GM12875 (cell line): ENCODE measurements around the gene OSBPL1A.

Experiments
- H3K4me3 ChIP-seq: one replicate; pipeline ENCODE4 v1.5.1; 2011; ENCODE audit warnings: low read depth, low read length, control low read depth
- TF ChIP-seq, protein P1 (sequence below): IDR thresholded peaks from 2 replicates; pipeline ENCODE4 v1.5.1; 2011; ENCODE audit warnings: low read depth, mild to moderate bottlenecking, control low read depth, inconsistent platforms, low read length, moderate library complexity, borderline replicate concordance; ENCODE audit not compliant: insufficient read depth

Gene OSBPL1A

DNA sequence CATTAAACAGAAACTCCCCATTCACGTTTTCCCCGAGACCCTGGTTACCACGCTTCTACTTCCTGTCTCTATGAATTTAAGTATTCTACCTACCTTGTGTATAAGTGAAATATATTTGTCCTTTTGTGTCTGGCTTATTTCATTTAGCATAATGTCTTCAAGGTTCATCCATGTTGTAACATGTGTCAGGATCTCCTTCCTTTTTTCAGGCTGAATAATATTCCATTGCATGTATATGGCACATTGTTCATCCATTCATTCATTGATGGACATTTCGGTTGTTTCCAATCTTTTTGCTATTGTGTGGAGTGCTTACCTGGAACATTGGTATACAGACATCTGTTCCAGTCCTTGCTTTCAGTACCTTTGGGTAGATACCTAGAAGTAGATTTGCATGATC, 276.9 kb downstream of the OSBPL1A start:
- TF ChIP-seq, protein P1, sequence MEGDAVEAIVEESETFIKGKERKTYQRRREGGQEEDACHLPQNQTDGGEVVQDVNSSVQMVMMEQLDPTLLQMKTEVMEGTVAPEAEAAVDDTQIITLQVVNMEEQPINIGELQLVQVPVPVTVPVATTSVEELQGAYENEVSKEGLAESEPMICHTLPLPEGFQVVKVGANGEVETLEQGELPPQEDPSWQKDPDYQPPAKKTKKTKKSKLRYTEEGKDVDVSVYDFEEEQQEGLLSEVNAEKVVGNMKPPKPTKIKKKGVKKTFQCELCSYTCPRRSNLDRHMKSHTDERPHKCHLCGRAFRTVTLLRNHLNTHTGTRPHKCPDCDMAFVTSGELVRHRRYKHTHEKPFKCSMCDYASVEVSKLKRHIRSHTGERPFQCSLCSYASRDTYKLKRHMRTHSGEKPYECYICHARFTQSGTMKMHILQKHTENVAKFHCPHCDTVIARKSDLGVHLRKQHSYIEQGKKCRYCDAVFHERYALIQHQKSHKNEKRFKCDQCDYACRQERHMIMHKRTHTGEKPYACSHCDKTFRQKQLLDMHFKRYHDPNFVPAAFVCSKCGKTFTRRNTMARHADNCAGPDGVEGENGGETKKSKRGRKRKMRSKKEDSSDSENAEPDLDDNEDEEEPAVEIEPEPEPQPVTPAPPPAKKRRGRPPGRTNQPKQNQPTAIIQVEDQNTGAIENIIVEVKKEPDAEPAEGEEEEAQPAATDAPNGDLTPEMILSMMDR = no peak
- H3K4me3 ChIP-seq = no peak overlapping the region

DNA sequence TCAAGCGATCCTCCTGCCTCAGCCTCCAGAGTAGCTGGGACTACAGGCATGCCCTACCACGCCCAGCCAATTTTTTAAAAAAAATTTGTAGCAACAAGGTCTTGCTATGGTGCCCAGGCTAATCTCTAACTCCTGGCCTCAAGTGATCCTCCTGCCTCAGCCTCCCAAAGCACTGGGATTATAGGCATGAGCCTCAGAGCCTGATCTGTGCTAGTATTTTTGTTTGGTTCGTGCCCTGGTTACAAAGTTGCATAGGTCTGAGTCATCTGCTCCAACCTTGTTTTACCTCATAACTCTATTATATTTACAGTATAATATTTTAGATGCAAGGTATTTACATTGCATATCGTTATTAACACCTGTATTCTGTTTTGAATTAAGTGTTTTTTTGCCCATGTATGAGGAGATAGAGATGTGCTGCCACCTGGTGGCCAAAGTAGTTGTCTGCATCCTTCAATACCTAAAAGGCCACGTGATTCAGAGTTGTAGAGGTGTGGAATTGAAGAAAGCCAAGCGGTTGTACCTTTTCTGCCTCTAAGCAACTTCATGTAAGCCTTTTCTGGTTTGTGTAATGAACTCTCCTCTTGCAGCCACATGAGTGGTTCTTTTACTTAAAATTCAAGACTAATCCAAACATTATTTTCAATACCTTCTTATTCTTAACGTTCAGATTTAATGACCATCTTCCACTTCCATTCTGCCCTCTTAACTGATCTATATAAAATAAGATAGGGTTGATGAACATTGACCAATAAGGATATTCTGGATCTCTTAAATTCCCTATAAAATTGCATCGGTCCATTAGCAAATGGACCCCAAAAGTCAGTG, 278.7 kb downstream of the OSBPL1A start:
- TF ChIP-seq, protein P1 = peak; percentile 61
- H3K4me3 ChIP-seq = no peak overlapping the region

DNA sequence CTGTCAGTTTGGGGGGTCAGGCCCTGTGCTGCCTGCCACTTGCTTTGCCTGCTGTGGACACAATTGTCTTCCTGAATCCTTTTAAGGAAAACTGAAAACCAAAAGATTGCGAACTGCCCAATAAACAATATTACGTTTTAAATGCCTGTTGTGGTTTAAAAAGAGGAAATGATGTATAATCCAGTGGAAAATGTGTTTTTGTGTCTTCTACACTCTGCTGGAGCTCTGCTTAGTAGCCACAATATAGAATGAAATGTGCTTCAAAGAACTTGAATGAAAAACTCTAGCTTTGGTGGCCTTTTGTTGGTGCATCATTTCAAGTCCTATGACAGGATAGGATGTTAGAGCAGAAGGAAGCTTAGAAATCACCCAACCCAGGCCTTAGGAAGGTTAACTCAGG, 282.0 kb downstream of the OSBPL1A start:
- H3K4me3 ChIP-seq = no peak overlapping the region
- TF ChIP-seq, protein P1 = no peak

DNA sequence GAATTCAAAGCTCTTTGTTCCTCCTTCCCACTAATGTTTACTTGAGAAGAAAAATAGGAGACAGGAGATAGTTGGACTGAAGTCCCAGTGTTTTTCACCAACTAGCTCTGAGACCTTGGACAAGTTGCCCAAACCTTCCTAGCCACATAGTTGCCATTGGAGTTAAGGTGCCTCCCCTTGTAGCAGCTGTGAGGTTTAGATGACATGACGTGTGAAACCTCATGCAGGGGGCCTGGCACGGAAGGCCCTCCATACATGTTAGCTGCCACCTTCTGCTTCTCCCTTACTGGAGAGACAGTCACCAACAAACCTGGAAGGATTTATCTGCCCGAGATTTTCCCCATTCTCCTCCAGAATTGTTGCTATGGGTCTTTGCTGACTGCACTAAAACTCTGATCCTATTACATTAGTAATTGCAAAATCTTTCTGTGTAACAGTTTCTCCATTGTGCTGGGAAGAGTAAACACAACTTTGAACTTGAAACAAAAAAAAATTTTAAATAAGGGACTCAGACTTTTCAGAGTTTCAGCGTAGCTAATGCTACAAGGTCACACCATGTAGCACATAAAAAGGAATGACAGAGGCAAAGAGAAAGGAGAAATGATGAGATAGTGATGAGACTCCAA, 282.6 kb downstream of the OSBPL1A start:
- H3K4me3 ChIP-seq = no peak overlapping the region
- TF ChIP-seq, protein P1 = no peak

DNA sequence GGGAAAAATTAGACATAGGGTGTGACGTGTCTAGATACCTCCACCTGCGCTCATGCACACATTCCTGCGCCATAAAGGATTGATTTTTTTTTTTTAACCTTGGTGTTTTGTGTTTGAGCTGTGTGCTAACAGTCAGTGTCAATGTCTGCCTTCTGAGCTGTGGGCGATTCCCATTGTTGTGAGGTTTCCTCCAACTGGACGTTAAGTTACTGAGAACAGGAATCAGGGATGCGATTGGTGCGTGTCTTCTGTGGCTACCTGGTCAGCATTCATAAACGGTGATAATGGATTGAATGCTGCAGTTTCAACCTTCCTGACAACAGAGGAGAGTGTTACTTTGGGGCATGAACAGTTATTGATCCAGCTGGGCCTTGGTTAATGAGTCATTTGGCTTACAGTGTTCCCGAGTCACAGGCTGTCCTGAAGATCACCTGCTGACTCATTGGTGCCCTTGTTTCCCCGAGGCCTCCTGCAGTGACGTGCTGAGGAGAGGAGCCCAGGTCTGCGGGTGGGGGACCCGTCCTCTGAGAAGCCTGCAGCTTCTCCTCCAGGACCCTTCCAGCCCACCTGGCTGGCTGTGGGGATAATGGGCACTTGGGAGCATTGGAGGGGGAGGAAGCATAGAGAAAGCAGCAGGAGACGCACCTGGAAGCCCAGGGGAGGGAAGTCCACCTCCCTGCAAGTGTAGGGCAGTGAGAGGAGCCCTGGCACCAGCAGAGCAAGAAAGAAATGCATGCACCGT, 284.6 kb downstream of the OSBPL1A start:
- TF ChIP-seq, protein P1 = no peak
- H3K4me3 ChIP-seq = no peak overlapping the region

DNA sequence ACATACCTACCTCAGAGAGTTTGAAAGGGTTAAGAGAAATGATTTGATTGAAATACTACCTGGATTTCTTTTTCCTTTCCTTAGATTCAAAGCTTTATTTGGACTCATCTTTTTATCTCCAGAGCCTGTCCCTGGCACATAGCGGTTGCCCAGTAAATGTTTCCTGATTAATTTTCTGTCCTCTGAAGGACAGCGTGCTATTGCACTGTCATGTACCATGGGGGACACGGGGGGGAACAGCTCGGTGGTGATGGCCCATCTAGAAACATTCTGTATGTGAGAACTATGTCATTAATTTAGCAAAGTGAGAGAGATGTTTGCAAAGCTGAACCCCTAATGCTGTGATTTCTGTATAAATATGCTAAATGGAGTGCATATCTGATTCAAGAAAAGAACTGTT, 285.2 kb downstream of the OSBPL1A start:
- TF ChIP-seq, protein P1 = no peak
- no peak overlapping the region for H3K4me3 ChIP-seq
